ENCODE results near the gene SMC4.

GRCh38 chr3:160403796-160404470 is 4.5 kb downstream of the SMC4 start:
- TF ChIP-seq POLR2A (IDR thresholded peaks at IDR 0.05) (no peak), CTCF (IDR thresholded peaks at IDR 0.05) (no peak)

Measured in ovary (tissue), 3 donors.